GM19463 (cell line): ENCODE data around the gene AGR2.

ENCODE experiments used
- ATAC-seq: cut with Tn5 transposase; IDR thresholded peaks from one replicate; pipeline ENCODE4 v1.9.1; 2021; ENCODE audit warnings: mild to moderate bottlenecking, moderate library complexity; ENCODE audit not compliant: unreplicated experiment

Gene AGR2

GRCh38 chr7:16743236-16743635 lies 61.6 kb downstream of the AGR2 start:
- no peak for ATAC-seq

- ATAC-seq = no peak
These were observed 62.3 kb downstream of the AGR2 start for GRCh38 chr7:16742547-16742946.
